HL-60 (cell line): Measurements from ENCODE around the gene EFL1.

ENCODE experiments used
- DNase-seq, 2 experiments: peaks; one replicate each; pipeline ENCODE4 v3.0.0-alpha.2; 2010 to 2020; ENCODE audit warnings: low read depth in 1 of 2, low spot score in 1 of 2
- H3K27ac ChIP-seq: fragments of 250-450 bp; sonication (Bioruptor Pico); replicated peaks from 2 replicates; pipeline ENCODE4 v1.5.1; 2020; ENCODE audit warnings: mild to moderate bottlenecking, moderate library complexity
- H3K27me3 ChIP-seq: fragments of 250-450 bp; sonication (Bioruptor Pico); 2 replicates; pipeline ENCODE4 v1.5.1; 2021; ENCODE audit warnings: mild to moderate bottlenecking, moderate library complexity; ENCODE audit not compliant: insufficient read depth, poor library complexity, severe bottlenecking
- H3K4me3 ChIP-seq: replicated peaks from 2 replicates; pipeline ENCODE4 v1.5.1; 2011; ENCODE audit warnings: mild to moderate bottlenecking, control low read depth, low read length; ENCODE audit not compliant: insufficient read depth
- CTCF ChIP-seq: IDR thresholded peaks from one replicate; pipeline ENCODE4 v1.5.1; 2011; ENCODE audit warnings: low read length, control low read depth, inconsistent platforms; ENCODE audit not compliant: insufficient read depth
- GABPA ChIP-seq: IDR thresholded peaks from 2 replicates; pipeline ENCODE4 v1.6.1; 2012; ENCODE audit warnings: low read depth
- POLR2AphosphoS5 ChIP-seq: IDR thresholded peaks from 2 replicates; pipeline ENCODE4 v1.6.1; 2012; ENCODE audit warnings: low read depth
- SPI1 ChIP-seq: IDR thresholded peaks from 2 replicates; pipeline ENCODE4 v1.6.1; 2012; ENCODE audit warnings: low read depth, mild to moderate bottlenecking, borderline replicate concordance
- TF ChIP-seq, protein P1 (sequence below): IDR thresholded peaks from 2 replicates; pipeline ENCODE4 v1.6.1; 2012; ENCODE audit warnings: low read depth; ENCODE audit not compliant: insufficient replicate concordance

The EFL1 gene

DNA sequence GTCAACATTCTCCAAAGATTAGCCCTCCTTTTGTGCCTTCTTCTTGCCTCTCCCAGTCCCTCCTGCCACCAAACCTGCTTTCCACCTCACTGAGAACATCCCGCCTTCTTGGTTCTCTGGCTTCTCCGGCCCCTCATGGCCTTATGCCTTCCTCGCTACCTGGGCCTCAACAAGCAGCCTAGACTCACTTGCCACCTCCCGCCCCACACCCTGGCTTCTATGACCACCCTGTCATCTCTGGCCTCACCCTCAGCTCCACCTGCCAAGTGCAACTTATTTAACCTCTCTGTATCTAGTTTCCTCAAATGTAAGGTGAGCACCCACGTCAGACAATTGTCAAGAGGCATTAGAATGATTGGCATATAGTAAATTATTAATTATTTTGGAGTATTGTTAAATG lies 147.9 kb downstream of the EFL1 start:
- Histone ChIP-seq H3K4me3 (no peak overlapping the region), H3K27me3 (no peaks in the 10 kb centered on the region), H3K27ac (no peak overlapping the region)
- no peak for DNase-seq
- TF ChIP-seq, protein P1, sequence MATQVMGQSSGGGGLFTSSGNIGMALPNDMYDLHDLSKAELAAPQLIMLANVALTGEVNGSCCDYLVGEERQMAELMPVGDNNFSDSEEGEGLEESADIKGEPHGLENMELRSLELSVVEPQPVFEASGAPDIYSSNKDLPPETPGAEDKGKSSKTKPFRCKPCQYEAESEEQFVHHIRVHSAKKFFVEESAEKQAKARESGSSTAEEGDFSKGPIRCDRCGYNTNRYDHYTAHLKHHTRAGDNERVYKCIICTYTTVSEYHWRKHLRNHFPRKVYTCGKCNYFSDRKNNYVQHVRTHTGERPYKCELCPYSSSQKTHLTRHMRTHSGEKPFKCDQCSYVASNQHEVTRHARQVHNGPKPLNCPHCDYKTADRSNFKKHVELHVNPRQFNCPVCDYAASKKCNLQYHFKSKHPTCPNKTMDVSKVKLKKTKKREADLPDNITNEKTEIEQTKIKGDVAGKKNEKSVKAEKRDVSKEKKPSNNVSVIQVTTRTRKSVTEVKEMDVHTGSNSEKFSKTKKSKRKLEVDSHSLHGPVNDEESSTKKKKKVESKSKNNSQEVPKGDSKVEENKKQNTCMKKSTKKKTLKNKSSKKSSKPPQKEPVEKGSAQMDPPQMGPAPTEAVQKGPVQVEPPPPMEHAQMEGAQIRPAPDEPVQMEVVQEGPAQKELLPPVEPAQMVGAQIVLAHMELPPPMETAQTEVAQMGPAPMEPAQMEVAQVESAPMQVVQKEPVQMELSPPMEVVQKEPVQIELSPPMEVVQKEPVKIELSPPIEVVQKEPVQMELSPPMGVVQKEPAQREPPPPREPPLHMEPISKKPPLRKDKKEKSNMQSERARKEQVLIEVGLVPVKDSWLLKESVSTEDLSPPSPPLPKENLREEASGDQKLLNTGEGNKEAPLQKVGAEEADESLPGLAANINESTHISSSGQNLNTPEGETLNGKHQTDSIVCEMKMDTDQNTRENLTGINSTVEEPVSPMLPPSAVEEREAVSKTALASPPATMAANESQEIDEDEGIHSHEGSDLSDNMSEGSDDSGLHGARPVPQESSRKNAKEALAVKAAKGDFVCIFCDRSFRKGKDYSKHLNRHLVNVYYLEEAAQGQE = no peak
- TF ChIP-seq CTCF = no peak
- TF ChIP-seq GABPA = no peak
- TF ChIP-seq POLR2AphosphoS5 = no peak

DNA sequence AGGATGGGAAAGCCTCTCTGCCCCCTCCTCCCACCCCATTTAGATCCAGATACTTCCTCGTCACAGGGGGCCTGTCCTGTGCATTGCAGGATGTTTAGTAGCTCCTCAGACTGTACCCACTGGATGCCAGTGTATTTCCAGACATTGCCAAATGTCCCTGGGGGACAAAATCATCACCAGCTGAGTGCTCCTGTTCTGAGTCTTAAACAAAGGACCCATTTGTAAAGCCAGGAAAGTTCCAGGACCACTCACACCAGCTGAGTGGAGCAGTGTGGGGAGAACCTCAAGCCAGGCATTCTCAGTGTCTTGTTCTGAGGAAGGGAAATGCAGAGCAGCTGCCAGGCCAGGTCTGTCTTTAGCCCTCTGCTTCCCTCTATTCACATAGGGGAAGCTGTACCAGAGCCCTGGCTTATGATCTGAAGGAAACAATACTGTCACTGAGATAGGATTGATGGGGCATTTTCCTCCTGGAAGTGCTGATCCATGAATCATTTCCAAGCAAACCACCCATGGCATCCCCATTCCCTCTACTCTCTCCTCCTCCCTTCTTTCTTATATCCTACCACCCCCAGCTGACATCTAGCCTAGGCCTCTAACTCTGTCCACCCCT lies 149.3 kb downstream of the EFL1 start:
- Histone ChIP-seq H3K27ac (no peak overlapping the region), H3K4me3 (no peak overlapping the region), H3K27me3 (no peaks in the 10 kb centered on the region)
- TF ChIP-seq GABPA (no peak), SPI1 (no peak), CTCF (no peak), POLR2AphosphoS5 (no peak)
- TF ChIP-seq, protein P1 = no peak
- DNase-seq = no peak

GRCh38 chr15:82111918-82112317 lies 150.6 kb downstream of the EFL1 start:
- no peak for DNase-seq
- Histone ChIP-seq H3K4me3 (no peak overlapping the region), H3K27ac (no peak overlapping the region)

More at GRCh38 chr15:82111918-82112317, 150.6 kb downstream of the EFL1 start:
- H3K27me3 ChIP-seq = no peaks in the 10 kb centered on the region
- TF ChIP-seq CTCF = no peak
- no peak for TF ChIP-seq POLR2AphosphoS5
- TF ChIP-seq, protein P1 = no peak
- no peak for TF ChIP-seq GABPA
- no peak for TF ChIP-seq SPI1
